GM12878 (cell line): ENCODE data around the gene VASH1. TPM values are rescaled to one million over a fixed set of nuclear protein-coding genes. Genes with fewer than 3 reads are reported as not detected.
A peak's percentile ranks its signal among the peaks of the same experiment; 100 is the strongest.

Experiments
- ATAC-seq: fragments of 200-7000 bp; cut with Tn5 transposase; 3 replicates; pipeline ENCODE4 v1.9.1; 2020; ENCODE audit warnings: mild to moderate bottlenecking, moderate library complexity
- BruUV-seq: library from RNA; stranded (reverse); fragments of 400-500 nt; replicated peaks from 2 replicates; lab custom pipeline; 2021; lab: Mats Ljungman, UMichigan
- CTCF ChIA-PET: fragments of 300-600 bp; sonication (Branson Sonifier 250); formaldehyde crosslinking; extraction: SDS; loops from one replicate; lab custom pipeline; 2021; ENCODE audit warnings: inconsistent platforms; lab: Yijun Ruan, JAX
- POLR2A ChIA-PET: fragments of 350-600 bp; formaldehyde crosslinking; extraction: SDS; loops from one replicate; lab custom pipeline; 2021; ENCODE audit warnings: inconsistent platforms; lab: Charles Lee
- RAD21 ChIA-PET: fragments of 300-600 bp; sonication (Branson Sonifier 250); formaldehyde crosslinking; loops from one replicate; lab custom pipeline; 2023; ENCODE audit warnings: antibody characterized with exemption; ENCODE audit not compliant: unreplicated experiment; lab: Charles Lee
- SMC1A ChIA-PET: fragments of 300-600 bp; sonication (Branson Sonifier 250); formaldehyde crosslinking; loops from one replicate; lab custom pipeline; 2023; ENCODE audit not compliant: unreplicated experiment, uncharacterized antibody; lab: Charles Lee
- DNase-seq: peaks from one replicate; pipeline ENCODE4 v3.0.0-alpha.2; 2011; ENCODE audit warnings: low read depth, low spot score
- FAIRE-seq: peaks from 3 replicates; lab custom pipeline; 2011; peaks lifted over from hg19 to GRCh38; lab: Jason Lieb, UNC
- H2AFZ ChIP-seq: 2 replicates; pipeline ENCODE4 v1.6.0; 2011; ENCODE audit warnings: low read depth, low read length, control low read depth; ENCODE audit not compliant: control insufficient read depth
- H3K27ac ChIP-seq: 2 replicates; pipeline ENCODE4 v1.5.1; 2011; ENCODE audit warnings: control low read depth; ENCODE audit not compliant: control insufficient read depth, insufficient read depth
- H3K27me3 ChIP-seq, 2 experiments: replicated peaks in 1 of 2; 2 replicates each; pipeline versions ENCODE4 v1.6.0 to v1.6.1; 2011; ENCODE audit warnings: low read length in 1 of 2; ENCODE audit not compliant: control insufficient read depth in 2 of 2, insufficient read depth in 2 of 2
- H3K36me3 ChIP-seq, 2 experiments: 2 replicates each; pipeline ENCODE4 v1.5.1; 2011; ENCODE audit warnings: low read length in 1 of 2; ENCODE audit not compliant: control insufficient read depth in 2 of 2, insufficient read depth in 2 of 2
- H3K4me1 ChIP-seq: 2 replicates; pipeline ENCODE4 v1.6.1; 2011; ENCODE audit warnings: mild to moderate bottlenecking, low read length, moderate library complexity, mixed read lengths; ENCODE audit not compliant: control insufficient read depth, insufficient read depth
- H3K4me2 ChIP-seq: 2 replicates; pipeline ENCODE4 v1.6.0; 2011; ENCODE audit warnings: control low read depth; ENCODE audit not compliant: control insufficient read depth, insufficient read depth
- H3K4me3 ChIP-seq: fragments of 200-600 bp; sonication (generic); 2 replicates; pipeline ENCODE4 v1.5.1; 2016
- H3K79me2 ChIP-seq: 2 replicates; pipeline ENCODE4 v1.6.0; 2011; ENCODE audit warnings: low read length; ENCODE audit not compliant: control insufficient read depth, insufficient read depth
- H3K9ac ChIP-seq: 2 replicates; pipeline ENCODE4 v1.8.0; 2011; ENCODE audit warnings: low read length, control low read depth, mixed read lengths; ENCODE audit not compliant: control insufficient read depth, insufficient read depth
- H3K9me3 ChIP-seq: replicated peaks from 3 replicates; pipeline ENCODE4 v1.5.1; 2011; ENCODE audit warnings: mild to moderate bottlenecking, low read length; ENCODE audit not compliant: control insufficient read depth, insufficient read depth
- H4K20me1 ChIP-seq: 2 replicates; pipeline ENCODE4 v1.6.0; 2011; ENCODE audit not compliant: control insufficient read depth, insufficient read depth
- BHLHE40 ChIP-seq, 2 experiments: fragments of 450-650 bp in 1 of 2; IDR thresholded peaks; 2 replicates each; pipeline ENCODE4 v1.6.1; 2011 to 2017; ENCODE audit warnings: low read depth in 2 of 2, borderline replicate concordance in 1 of 2, improper control_type of control experiment in 1 of 2, low read length in 1 of 2, mild to moderate bottlenecking in 1 of 2
- CBX3 ChIP-seq: fragments of 200-600 bp; sonication (generic); IDR thresholded peaks from 2 replicates; pipeline ENCODE4 v1.6.1; 2016; ENCODE audit warnings: low read depth, borderline replicate concordance
- CBX5 ChIP-seq: sonication (generic); IDR thresholded peaks from 2 replicates; pipeline ENCODE4 v1.6.1; 2016; ENCODE audit warnings: low read depth, moderate library complexity, mild to moderate bottlenecking, inconsistent platforms
- NBN ChIP-seq: fragments of 450-650 bp; IDR thresholded peaks from 2 replicates; pipeline ENCODE4 v1.6.1; 2016
- RCOR1 ChIP-seq: conservative IDR thresholded peaks from 2 replicates; pipeline ENCODE4 v1.6.1; 2012; ENCODE audit warnings: low read depth, low read length, improper control_type of control experiment
- STAT3 ChIP-seq: IDR thresholded peaks from 2 replicates; pipeline ENCODE4 v1.6.1; 2011; ENCODE audit warnings: low read depth, low read length, improper control_type of control experiment
- TBL1XR1 ChIP-seq: IDR thresholded peaks from 2 replicates; pipeline ENCODE4 v1.6.1; 2012; ENCODE audit warnings: low read depth, low read length, improper control_type of control experiment
- TCF12 ChIP-seq: IDR thresholded peaks from 2 replicates; pipeline ENCODE4 v1.6.1; 2011; ENCODE audit warnings: low read depth, mild to moderate bottlenecking, low read length
- TCF3 ChIP-seq: IDR thresholded peaks from 2 replicates; pipeline ENCODE4 v1.6.1; 2012; ENCODE audit warnings: low read depth, mild to moderate bottlenecking, low read length, borderline replicate concordance; ENCODE audit not compliant: insufficient read depth
- ZNF274 ChIP-seq: IDR thresholded peaks from one replicate; pipeline ENCODE4 v1.8.0; 2011; ENCODE audit not compliant: insufficient read length, insufficient read depth
- ZZZ3 ChIP-seq: IDR thresholded peaks from 2 replicates; pipeline ENCODE4 v1.6.1; 2011; ENCODE audit warnings: low read depth; ENCODE audit not compliant: control insufficient read depth, insufficient read length
- WGBS: methylation state at CpG from one replicate; pipeline ENCODE4 v1.1.6; 2016; ENCODE audit warnings: low lambda C conversion rate; ENCODE audit not compliant: insufficient replicate concordance, insufficient coverage; ENCODE audit errors: missing lambda C conversion rate; 5-methylcytosine and 5-hydroxymethylcytosine counted together
- in situ Hi-C: fragments of 300-500 bp; cut with MboI; formaldehyde crosslinking; loops from 9 replicates; pipeline ENCODE4 v1.14.3; 2018; ENCODE audit warnings: mixed read lengths
- intact Hi-C: fragments of 100-400 bp; cut with micrococcal nuclease; formaldehyde crosslinking; loops from one replicate; pipeline ENCODE4 v1.14.2; 2022; ENCODE audit not compliant: unreplicated experiment
- polyA plus RNA-seq, 11 experiments: library from polyadenylated mRNA; depleted of rRNA in 4 of 11; unstranded in 6 of 11; stranded (reverse) in 5 of 11; fragments of >200 nt; fragmentation: Nextera tagmentation in 4 of 11; fragmentation: Illumina TruSeq in 1 of 11; extraction: Ambion mirVana in 4 of 11; extraction: Trizol in 1 of 11; gene quantifications; 1 replicate in 1 of 11; 2 replicates in 10 of 11; pipeline versions ENCODE4 v1.2.1 to v1.2.3, GENCODE V29; 2011 to 2016; ENCODE audit warnings: inconsistent platforms in 2 of 11, missing spikeins in 2 of 11, low read depth in 1 of 11
- total RNA-seq, 4 experiments: library from RNA; depleted of rRNA in 3 of 4; stranded (reverse); fragments of >200 nt in 3 of 4; fragmentation: Illumina TruSeq in 1 of 4; extraction: Trizol in 1 of 4; gene quantifications; 2 replicates each; pipeline versions ENCODE4 v1.2.1 to v1.2.3, GENCODE V29; 2013 to 2021
- TF ChIP-seq, protein P1 (sequence below): fragments of 450-650 bp; IDR thresholded peaks from 2 replicates; pipeline ENCODE4 v1.6.1; 2017; ENCODE audit warnings: mild to moderate bottlenecking, low read depth, inconsistent platforms; ENCODE audit not compliant: poor library complexity, severe bottlenecking
- TF ChIP-seq, protein P2 (sequence below): IDR thresholded peaks from 2 replicates; pipeline ENCODE4 v1.6.1; 2012; ENCODE audit warnings: low read length, inconsistent platforms
- TF ChIP-seq, protein P3 (sequence below), 3 experiments: IDR thresholded peaks in 2 of 3; conservative IDR thresholded peaks in 1 of 3; 2 replicates each; pipeline ENCODE4 v1.5.1; 2011; ENCODE audit warnings: low read depth in 3 of 3, low read length in 3 of 3, mild to moderate bottlenecking in 3 of 3, control low read depth in 2 of 3, moderate library complexity in 2 of 3, inconsistent platforms in 1 of 3, mixed read lengths in 1 of 3; ENCODE audit not compliant: control insufficient read depth in 2 of 3, insufficient read depth in 1 of 3; ENCODE audit errors: extremely low read depth in 1 of 3
- TF ChIP-seq, protein P4 (sequence below): fragments of 450-650 bp; formaldehyde crosslinking; IDR thresholded peaks from 2 replicates; pipeline ENCODE4 v1.4.0; 2020; ENCODE audit warnings: mild to moderate bottlenecking, moderate library complexity

VASH1 gene
- total and polyA plus RNA-seq, 10 of the 15 experiments (the other 5 are each of a cell fraction or from before 2014, with no cell fraction given), result 0.06 to 2.3 (median 0.53) TPM

DNA sequence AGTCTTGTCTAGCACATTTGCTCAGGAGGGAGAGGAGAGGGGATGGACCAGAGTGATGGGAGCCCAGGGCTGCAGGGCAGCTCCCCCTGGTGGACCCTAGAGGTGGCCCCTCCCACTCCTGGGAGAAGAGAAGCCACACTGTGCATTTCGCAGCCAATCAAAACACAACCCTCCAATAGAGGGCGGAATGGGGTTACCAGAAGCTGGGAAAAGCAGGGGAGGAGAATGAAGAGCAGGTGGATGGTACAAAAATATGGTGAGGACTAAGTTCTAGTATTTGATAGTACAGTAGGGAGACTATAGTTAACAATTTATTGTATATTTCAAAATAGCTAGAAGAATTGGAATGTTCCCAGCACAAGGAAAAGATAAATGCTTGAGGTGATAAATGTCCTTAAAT, 23.6 kb downstream of the VASH1 start:
- Histone ChIP-seq H3K36me3 (peaks cover 11 to 12% of the 10 kb centered on the region in 2 experiments), H3K79me2 (no peaks in the 10 kb centered on the region), H3K27ac (no peak overlapping the region), H3K4me1 (peaks cover 15% of the 10 kb centered on the region), H3K4me2 (no peak overlapping the region), H3K27me3 (no peaks in the 10 kb centered on the region), H4K20me1 (no peaks in the 10 kb centered on the region), H2AFZ (no peak overlapping the region), H3K9me3 (no peaks in the 10 kb centered on the region), H3K9ac (no peak overlapping the region), H3K4me3 (no peak overlapping the region)
- CTCF ChIA-PET, result interaction anchor here (0.6 to 8.9 kb wide), 24 partner anchors 8 to 286 kb away, joined by 3 to 136 read pairs (median 4); no protein-coding TSS in a partner anchor
- SMC1A ChIA-PET, result interaction anchor here (0.9 to 6.1 kb wide), 7 partner anchors 14 to 88 kb away, joined by 3 to 67 read pairs (median 5); no protein-coding TSS in a partner anchor
- in situ Hi-C loops, result loop anchor here (5.0 kb wide), 1 partner anchor 68 kb away; no protein-coding TSS in a partner anchor
- FAIRE-seq, result no peak
- peak; percentile 99 for ATAC-seq
- POLR2A ChIA-PET, result no interaction called here
- RAD21 ChIA-PET, result interaction anchor here (0.9 to 4.3 kb wide), 7 partner anchors 68 to 310 kb away, joined by 3 to 41 read pairs (median 3); no protein-coding TSS in a partner anchor
- DNase-seq, result no peak
- WGBS, result 67% methylated on average over 2 of the region's 2 CpGs
- intact Hi-C loops, result loop anchor here (1.0 kb wide), 1 partner anchor 75 kb away; no protein-coding TSS in a partner anchor
- no TSS peak for BruUV-seq
- TF ChIP-seq, protein P1, sequence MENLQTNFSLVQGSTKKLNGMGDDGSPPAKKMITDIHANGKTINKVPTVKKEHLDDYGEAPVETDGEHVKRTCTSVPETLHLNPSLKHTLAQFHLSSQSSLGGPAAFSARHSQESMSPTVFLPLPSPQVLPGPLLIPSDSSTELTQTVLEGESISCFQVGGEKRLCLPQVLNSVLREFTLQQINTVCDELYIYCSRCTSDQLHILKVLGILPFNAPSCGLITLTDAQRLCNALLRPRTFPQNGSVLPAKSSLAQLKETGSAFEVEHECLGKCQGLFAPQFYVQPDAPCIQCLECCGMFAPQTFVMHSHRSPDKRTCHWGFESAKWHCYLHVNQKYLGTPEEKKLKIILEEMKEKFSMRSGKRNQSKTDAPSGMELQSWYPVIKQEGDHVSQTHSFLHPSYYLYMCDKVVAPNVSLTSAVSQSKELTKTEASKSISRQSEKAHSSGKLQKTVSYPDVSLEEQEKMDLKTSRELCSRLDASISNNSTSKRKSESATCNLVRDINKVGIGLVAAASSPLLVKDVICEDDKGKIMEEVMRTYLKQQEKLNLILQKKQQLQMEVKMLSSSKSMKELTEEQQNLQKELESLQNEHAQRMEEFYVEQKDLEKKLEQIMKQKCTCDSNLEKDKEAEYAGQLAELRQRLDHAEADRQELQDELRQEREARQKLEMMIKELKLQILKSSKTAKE, result no peak
- TF ChIP-seq NBN, result no peak
- no peak for TF ChIP-seq ZZZ3
- TF ChIP-seq CBX5, result no peak
- no peak for TF ChIP-seq CBX3
- TF ChIP-seq, protein P2, sequence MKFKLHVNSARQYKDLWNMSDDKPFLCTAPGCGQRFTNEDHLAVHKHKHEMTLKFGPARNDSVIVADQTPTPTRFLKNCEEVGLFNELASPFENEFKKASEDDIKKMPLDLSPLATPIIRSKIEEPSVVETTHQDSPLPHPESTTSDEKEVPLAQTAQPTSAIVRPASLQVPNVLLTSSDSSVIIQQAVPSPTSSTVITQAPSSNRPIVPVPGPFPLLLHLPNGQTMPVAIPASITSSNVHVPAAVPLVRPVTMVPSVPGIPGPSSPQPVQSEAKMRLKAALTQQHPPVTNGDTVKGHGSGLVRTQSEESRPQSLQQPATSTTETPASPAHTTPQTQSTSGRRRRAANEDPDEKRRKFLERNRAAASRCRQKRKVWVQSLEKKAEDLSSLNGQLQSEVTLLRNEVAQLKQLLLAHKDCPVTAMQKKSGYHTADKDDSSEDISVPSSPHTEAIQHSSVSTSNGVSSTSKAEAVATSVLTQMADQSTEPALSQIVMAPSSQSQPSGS, result no peak
- TF ChIP-seq ZNF274, result no peak
- no peak for TF ChIP-seq BHLHE40 (IDR thresholded peaks at IDR 0.05; ENCODE audit: borderline replicate concordance in 1 of 2, low read depth in 2 of 2, low read length in 1 of 2)
- no peak for TF ChIP-seq STAT3
- no peak for TF ChIP-seq TCF12
- TF ChIP-seq RCOR1, result no peak
- TF ChIP-seq, protein P3, sequence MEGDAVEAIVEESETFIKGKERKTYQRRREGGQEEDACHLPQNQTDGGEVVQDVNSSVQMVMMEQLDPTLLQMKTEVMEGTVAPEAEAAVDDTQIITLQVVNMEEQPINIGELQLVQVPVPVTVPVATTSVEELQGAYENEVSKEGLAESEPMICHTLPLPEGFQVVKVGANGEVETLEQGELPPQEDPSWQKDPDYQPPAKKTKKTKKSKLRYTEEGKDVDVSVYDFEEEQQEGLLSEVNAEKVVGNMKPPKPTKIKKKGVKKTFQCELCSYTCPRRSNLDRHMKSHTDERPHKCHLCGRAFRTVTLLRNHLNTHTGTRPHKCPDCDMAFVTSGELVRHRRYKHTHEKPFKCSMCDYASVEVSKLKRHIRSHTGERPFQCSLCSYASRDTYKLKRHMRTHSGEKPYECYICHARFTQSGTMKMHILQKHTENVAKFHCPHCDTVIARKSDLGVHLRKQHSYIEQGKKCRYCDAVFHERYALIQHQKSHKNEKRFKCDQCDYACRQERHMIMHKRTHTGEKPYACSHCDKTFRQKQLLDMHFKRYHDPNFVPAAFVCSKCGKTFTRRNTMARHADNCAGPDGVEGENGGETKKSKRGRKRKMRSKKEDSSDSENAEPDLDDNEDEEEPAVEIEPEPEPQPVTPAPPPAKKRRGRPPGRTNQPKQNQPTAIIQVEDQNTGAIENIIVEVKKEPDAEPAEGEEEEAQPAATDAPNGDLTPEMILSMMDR (IDR thresholded peaks at IDR 0.05 in 2 of 3, conservative IDR thresholded peaks at IDR 0.05 in 1 of 3; ENCODE audit: control insufficient read depth in 2 of 3, extremely low read depth in 1 of 3, insufficient read depth in 1 of 3, low read depth in 3 of 3, low read length in 3 of 3), result peak; percentile 58 to 80 (median 75)
- TF ChIP-seq, protein P4, sequence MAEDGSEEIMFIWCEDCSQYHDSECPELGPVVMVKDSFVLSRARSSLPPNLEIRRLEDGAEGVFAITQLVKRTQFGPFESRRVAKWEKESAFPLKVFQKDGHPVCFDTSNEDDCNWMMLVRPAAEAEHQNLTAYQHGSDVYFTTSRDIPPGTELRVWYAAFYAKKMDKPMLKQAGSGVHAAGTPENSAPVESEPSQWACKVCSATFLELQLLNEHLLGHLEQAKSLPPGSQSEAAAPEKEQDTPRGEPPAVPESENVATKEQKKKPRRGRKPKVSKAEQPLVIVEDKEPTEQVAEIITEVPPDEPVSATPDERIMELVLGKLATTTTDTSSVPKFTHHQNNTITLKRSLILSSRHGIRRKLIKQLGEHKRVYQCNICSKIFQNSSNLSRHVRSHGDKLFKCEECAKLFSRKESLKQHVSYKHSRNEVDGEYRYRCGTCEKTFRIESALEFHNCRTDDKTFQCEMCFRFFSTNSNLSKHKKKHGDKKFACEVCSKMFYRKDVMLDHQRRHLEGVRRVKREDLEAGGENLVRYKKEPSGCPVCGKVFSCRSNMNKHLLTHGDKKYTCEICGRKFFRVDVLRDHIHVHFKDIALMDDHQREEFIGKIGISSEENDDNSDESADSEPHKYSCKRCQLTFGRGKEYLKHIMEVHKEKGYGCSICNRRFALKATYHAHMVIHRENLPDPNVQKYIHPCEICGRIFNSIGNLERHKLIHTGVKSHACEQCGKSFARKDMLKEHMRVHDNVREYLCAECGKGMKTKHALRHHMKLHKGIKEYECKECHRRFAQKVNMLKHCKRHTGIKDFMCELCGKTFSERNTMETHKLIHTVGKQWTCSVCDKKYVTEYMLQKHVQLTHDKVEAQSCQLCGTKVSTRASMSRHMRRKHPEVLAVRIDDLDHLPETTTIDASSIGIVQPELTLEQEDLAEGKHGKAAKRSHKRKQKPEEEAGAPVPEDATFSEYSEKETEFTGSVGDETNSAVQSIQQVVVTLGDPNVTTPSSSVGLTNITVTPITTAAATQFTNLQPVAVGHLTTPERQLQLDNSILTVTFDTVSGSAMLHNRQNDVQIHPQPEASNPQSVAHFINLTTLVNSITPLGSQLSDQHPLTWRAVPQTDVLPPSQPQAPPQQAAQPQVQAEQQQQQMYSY (CRISPR knock-in tag), result no peak
- no peak for TF ChIP-seq TCF3
- TF ChIP-seq TBL1XR1, result no peak
